ENCODE results near the gene ZBTB17.

ZBTB17 gene

DNA sequence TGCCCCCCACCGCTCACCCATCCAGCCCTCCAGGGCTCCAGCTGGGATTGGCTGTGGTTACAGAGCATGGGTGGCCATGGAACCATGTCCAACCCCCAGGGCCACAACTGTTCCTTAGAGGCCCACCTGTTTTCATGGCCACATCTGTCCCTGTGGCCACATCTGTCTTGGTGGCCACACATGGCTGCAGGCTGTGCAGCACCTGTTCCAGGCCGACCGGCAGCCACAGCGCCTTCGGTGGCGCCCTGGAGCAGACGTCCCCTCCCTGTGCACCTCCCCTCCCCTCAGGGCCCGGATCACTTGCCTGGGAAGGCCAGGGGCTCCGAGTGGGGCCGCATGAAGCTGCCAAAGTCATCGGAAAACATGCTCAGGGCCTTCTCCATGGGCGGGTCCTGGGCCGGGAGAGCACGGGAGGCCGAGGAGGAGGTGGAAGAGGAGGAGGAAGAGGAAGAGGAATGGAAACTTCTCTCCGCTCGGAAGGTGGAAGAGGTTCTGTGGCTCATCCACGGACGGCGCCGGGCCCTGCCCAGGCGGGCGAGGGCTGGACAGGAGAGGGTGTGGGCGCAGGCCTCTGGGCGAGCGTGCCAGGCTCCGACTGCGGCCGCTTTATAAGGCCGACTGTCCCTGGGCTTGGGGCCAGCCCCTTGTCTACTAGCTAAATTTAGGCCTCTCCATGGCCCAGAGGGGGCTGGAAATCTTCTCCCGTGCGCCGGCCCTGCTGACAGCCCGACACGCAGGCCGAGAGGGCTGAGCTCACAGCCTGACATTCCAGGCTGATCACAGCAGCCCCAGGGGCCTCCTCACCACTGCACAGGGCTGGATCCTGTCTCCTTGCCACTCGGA, 41.8 kb upstream of the ZBTB17 start, which contains the start of gene HSPB7:
Gene HSPB7 (minus strand): TSS at position 583 of the 843 bp plus-strand sequence. CDS start 80 bp downstream, at position 503.
- peaks cover 0 to 4% (median 0%) of the 10 kb centered on the region in 5 donors for H3K36me3 ChIP-seq (ENCODE audit: control insufficient read depth in 5 of 5, insufficient read depth in 5 of 5, low read length in 5 of 5)
- peaks cover 0 to 78% (median 67%) of the 10 kb centered on the region in 5 donors for H3K4me1 ChIP-seq (ENCODE audit: control insufficient read depth in 5 of 5, insufficient read depth in 5 of 5, low read length in 5 of 5)
- H3K4me3 ChIP-seq (ENCODE audit: low read depth in 1 of 5, low read length in 5 of 5): peak within 1 kb of the TSS; percentile 53 to 85 (median 55)
- H3K27me3 ChIP-seq (ENCODE audit: control insufficient read depth in 5 of 5, insufficient read depth in 4 of 5, low read length in 5 of 5): peaks cover 0 to 4% (median 0%) of the 10 kb centered on the region in 5 donors
- H3K9ac ChIP-seq (ENCODE audit: low read length in 5 of 5): peak within 1 kb of the TSS; percentile 33 to 78 (median 56)
- H3K9me3 ChIP-seq (ENCODE audit: control insufficient read depth in 5 of 5, low read length in 5 of 5): no peaks in the 10 kb centered on the region
- H3K27ac ChIP-seq (ENCODE audit: low read depth, low read length): peak within 1 kb of the TSS; percentile 93

DNA sequence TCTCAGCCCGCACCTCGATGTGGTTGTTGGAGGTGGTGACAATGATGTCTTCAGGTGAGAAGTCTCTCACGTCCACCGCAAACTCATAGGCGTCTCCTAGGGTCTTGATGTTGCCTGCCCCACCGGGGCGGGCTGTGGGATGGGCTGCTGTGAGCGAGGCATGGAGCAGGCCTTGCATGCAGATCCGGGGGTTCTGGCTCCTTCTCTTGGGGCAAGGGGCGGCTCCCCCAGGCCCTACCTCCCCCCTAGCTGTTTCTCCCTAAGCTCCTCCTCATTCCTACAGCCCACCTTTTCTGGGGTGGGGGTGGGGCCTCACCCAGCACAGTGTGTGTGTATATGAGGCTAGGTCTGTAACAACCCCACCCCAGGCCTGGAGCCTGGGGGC, 41.2 kb upstream of the ZBTB17 start:
- H3K9me3 ChIP-seq (ENCODE audit: control insufficient read depth in 5 of 5, low read length in 5 of 5): no peaks in the 10 kb centered on the region
- peaks cover 0 to 82% (median 67%) of the 10 kb centered on the region in 5 donors for H3K4me1 ChIP-seq (ENCODE audit: control insufficient read depth in 5 of 5, insufficient read depth in 5 of 5, low read length in 5 of 5)
- peak overlapping the region; percentile 53 to 85 (median 55) for H3K4me3 ChIP-seq (ENCODE audit: low read depth in 1 of 5, low read length in 5 of 5)

DNA sequence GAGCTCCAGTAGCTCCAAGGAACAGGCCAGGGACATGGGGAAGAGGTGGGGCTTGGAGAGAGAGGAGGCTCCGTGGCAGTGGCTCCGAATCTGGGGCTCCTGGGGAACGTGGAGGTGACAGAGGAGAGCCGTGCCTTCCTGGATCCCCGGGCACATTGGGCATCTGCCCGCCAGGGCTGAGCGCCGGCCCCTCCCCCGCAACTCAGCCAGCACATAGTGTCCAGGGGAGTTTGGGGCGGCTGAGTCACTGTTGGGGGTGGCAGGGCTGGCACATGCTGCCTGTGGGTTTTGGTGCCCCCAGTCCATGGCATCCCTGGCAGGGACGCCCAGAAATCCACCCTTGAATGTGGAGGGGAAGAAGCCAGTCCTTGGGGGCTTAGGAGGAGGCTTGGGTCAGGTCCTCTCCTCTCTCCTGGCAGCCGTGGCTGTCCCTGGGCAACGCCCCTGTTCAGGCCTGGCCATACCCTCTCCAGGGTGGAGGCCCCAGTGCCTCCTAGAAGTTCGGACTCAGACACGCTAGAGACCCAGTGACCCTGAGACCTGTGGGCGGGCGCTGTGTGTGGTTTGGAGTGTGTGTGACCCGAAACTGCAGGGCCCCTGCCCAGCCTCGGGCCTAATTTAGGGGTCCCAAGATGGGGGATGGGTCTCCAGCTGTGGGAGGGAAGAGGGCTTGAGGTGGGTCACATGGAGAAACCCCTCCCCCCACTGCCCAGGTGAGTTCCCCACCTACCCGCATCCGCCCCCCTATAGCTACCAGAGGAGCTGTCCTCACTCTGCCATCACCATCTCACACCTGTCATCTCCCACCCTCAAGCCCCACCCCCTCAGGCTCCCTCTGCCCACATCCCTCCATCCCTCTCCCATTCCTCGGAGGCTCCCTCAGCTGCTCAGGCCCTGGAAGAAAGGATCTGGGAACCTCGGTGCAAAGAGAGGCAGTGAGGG, 40.3 kb upstream of the ZBTB17 start:
- no peaks in the 10 kb centered on the region for H3K9me3 ChIP-seq (ENCODE audit: control insufficient read depth in 5 of 5, low read length in 5 of 5)
- peak overlapping the region; percentile 53 to 85 (median 55) for H3K4me3 ChIP-seq (ENCODE audit: low read depth in 1 of 5, low read length in 5 of 5)
- H3K4me1 ChIP-seq (ENCODE audit: control insufficient read depth in 5 of 5, insufficient read depth in 5 of 5, low read length in 5 of 5): peaks cover 0 to 83% (median 67%) of the 10 kb centered on the region in 5 donors
- H3K27me3 ChIP-seq (ENCODE audit: control insufficient read depth in 5 of 5, insufficient read depth in 4 of 5, low read length in 5 of 5): peaks cover 0 to 8% (median 0%) of the 10 kb centered on the region in 5 donors
- peak overlapping the region; percentile 93 for H3K27ac ChIP-seq (ENCODE audit: low read depth, low read length)
- H3K9ac ChIP-seq (ENCODE audit: low read length in 5 of 5): peak overlapping the region; percentile 33 to 78 (median 51)
- H3K36me3 ChIP-seq (ENCODE audit: control insufficient read depth in 5 of 5, insufficient read depth in 5 of 5, low read length in 5 of 5): peaks cover 0 to 4% (median 0%) of the 10 kb centered on the region in 5 donors

More for the DNA sequence above, 41.2 kb upstream of the ZBTB17 start:
- Histone ChIP-seq H3K27ac (ENCODE audit: low read depth, low read length) (peak overlapping the region; percentile 93), H3K9ac (ENCODE audit: low read length in 5 of 5) (peak overlapping the region; percentile 33 to 78 (median 56)), H3K27me3 (ENCODE audit: control insufficient read depth in 5 of 5, insufficient read depth in 4 of 5, low read length in 5 of 5) (peaks cover 0 to 8% (median 0%) of the 10 kb centered on the region in 5 donors), H3K36me3 (ENCODE audit: control insufficient read depth in 5 of 5, insufficient read depth in 5 of 5, low read length in 5 of 5) (peaks cover 0 to 4% (median 0%) of the 10 kb centered on the region in 5 donors)

DNA sequence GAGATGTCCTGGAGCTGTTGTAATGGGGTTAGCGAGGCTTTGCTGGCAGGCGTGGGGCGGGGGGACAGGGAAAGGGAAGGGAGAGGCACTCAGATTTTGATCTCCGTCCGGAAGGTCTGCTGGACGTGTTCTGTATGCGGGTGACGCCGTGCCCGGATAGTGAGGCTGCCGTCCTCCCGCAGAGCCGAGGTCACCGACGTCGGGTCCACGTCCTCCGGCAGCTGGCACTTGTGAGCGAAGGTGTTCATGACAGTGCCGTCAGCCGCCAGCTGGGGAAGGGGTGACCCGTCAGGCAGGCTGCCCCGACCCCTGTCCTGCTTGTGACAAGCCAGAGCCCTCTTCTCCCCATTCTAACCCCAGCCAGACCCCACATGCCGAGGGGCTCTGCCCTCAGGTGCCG, 39.6 kb upstream of the ZBTB17 start:
- Histone ChIP-seq H3K4me3 (ENCODE audit: low read depth in 1 of 5, low read length in 5 of 5) (peak overlapping the region in 2 of 5 donors; percentile 65 to 85), H3K9ac (ENCODE audit: low read length in 5 of 5) (peak overlapping the region in 1 of 5 donors; percentile 78), H3K9me3 (ENCODE audit: control insufficient read depth in 5 of 5, low read length in 5 of 5) (no peaks in the 10 kb centered on the region), H3K27me3 (ENCODE audit: control insufficient read depth in 5 of 5, insufficient read depth in 4 of 5, low read length in 5 of 5) (peaks cover 0 to 8% (median 0%) of the 10 kb centered on the region in 5 donors), H3K27ac (ENCODE audit: low read depth, low read length) (peak overlapping the region; percentile 93), H3K4me1 (ENCODE audit: control insufficient read depth in 5 of 5, insufficient read depth in 5 of 5, low read length in 5 of 5) (peaks cover 0 to 83% (median 67%) of the 10 kb centered on the region in 5 donors), H3K36me3 (ENCODE audit: control insufficient read depth in 5 of 5, insufficient read depth in 5 of 5, low read length in 5 of 5) (peaks cover 0 to 4% (median 0%) of the 10 kb centered on the region in 5 donors)

DNA sequence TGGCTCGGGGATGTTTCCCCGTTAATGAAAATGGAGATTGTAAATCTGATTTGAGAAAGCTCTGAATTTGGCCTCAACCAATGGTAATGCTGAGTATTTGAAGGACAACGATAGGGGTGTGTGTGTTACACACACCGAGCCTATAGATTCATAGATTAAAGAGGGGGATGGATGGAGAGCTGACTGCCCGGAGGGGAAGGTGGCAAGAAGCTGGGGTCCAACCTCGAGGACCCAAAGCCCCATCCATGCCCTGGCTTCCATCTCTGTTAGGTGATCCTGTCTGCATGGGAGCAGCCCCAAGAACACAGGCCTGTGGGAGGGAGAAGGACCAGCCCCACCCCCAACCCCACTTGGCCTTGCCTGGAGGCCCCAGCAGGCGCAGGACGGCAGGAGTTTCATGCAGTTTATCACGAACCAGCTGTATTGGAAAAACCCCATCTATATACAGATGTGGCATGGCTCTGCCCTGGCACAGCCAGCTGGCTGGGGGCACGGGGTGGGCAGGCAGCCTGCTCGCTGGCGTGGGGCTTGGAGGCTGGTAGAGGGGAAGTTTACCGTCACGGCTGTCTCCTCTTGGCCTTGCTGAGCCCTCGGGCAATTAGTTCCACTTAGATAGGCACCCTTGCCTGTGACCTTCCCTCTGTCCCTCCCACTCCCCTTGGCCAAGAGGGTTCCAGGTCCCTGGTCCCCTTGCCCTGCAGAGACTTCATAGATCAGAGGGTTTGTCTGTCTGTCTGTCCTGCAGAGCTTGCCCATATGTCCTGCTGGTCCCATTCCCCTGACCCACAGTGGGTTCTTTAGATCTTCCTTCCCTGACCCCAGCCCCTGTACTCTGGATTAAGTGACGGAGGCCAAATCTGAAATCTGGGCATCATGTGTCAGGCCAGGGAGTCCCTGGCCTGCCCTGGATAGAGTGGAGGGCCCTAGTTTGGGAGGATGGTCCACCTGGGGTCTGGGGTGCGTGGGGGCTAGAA, 38.9 kb upstream of the ZBTB17 start:
- H3K27me3 ChIP-seq (ENCODE audit: control insufficient read depth in 5 of 5, insufficient read depth in 4 of 5, low read length in 5 of 5): peaks cover 0 to 8% (median 0%) of the 10 kb centered on the region in 5 donors
- H3K9me3 ChIP-seq (ENCODE audit: control insufficient read depth in 5 of 5, low read length in 5 of 5): no peaks in the 10 kb centered on the region
- H3K4me3 ChIP-seq (ENCODE audit: low read depth in 1 of 5, low read length in 5 of 5): peak overlapping the region in 1 of 5 donors; percentile 65
- peak overlapping the region in 4 of 5 donors; percentile 30 to 78 (median 44) for H3K9ac ChIP-seq (ENCODE audit: low read length in 5 of 5)
- peak overlapping the region; percentile 93 for H3K27ac ChIP-seq (ENCODE audit: low read depth, low read length)
- H3K36me3 ChIP-seq (ENCODE audit: control insufficient read depth in 5 of 5, insufficient read depth in 5 of 5, low read length in 5 of 5): peaks cover 0 to 4% (median 0%) of the 10 kb centered on the region in 5 donors
- H3K4me1 ChIP-seq (ENCODE audit: control insufficient read depth in 5 of 5, insufficient read depth in 5 of 5, low read length in 5 of 5): peaks cover 0 to 77% (median 61%) of the 10 kb centered on the region in 5 donors

DNA sequence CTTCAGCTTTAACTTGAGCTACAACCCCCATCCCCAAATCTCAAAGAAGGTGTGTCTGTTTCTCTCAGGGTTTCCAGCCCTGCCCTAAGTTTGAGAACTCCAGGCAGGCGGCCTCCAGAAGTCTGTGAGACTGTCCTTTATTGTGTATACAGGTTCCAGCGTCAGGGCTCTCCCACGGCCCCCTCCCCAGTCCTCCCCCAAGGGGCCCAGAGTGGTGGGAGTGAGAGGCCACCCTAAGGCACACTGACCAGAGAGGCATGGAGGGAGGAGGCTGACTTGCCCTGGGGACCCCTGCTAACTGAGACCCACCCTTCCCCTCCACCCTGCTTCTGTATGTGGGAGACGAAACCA, 38.0 kb upstream of the ZBTB17 start:
- peaks cover 0 to 4% (median 0%) of the 10 kb centered on the region in 5 donors for H3K36me3 ChIP-seq (ENCODE audit: control insufficient read depth in 5 of 5, insufficient read depth in 5 of 5, low read length in 5 of 5)
- peak overlapping the region; percentile 93 for H3K27ac ChIP-seq (ENCODE audit: low read depth, low read length)
- H3K9me3 ChIP-seq (ENCODE audit: control insufficient read depth in 5 of 5, low read length in 5 of 5): no peaks in the 10 kb centered on the region
- peaks cover 0 to 8% (median 0%) of the 10 kb centered on the region in 5 donors for H3K27me3 ChIP-seq (ENCODE audit: control insufficient read depth in 5 of 5, insufficient read depth in 4 of 5, low read length in 5 of 5)
- H3K9ac ChIP-seq (ENCODE audit: low read length in 5 of 5): peak overlapping the region in 1 of 5 donors; percentile 35
- peaks cover 0 to 69% (median 54%) of the 10 kb centered on the region in 5 donors for H3K4me1 ChIP-seq (ENCODE audit: control insufficient read depth in 5 of 5, insufficient read depth in 5 of 5, low read length in 5 of 5)
- no peak overlapping the region for H3K4me3 ChIP-seq (ENCODE audit: low read depth in 1 of 5, low read length in 5 of 5)

DNA sequence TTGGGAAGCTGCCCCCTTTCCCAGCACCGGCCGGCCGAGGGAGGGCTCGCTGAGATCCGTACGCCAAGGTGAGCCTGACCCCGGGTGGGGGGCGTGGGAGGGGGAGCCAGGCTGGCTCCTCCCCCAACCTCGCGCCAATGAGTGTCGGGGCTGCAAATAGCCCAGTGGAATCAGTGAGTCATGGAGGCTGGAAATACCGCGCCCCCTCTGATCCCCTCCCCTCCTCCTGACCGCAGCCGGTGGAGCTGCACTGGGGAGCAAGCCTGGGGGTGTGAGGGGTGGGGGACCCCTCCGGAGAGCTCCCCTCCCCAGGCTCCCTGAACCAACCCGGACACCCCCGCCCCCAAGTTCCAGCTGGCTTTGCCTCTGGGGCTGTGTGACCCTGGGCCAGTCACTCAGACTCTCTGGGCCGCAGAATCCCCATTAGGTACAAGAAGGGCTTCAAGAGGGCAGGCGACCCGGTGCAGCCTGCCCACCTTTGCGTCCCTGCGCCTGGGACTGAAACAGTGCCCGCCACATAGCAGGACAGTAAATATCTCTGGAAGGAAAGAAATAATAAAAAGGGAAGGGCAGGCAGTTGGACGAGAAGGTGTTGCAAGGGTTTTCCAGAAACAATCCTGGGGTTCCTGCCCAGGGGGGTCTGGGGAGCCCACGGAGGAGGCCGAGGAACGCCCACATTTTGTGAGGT, 37.5 kb upstream of the ZBTB17 start:
- Histone ChIP-seq H3K9ac (ENCODE audit: low read length in 5 of 5) (peak overlapping the region in 2 of 5 donors; percentile 7 to 35), H3K4me1 (ENCODE audit: control insufficient read depth in 5 of 5, insufficient read depth in 5 of 5, low read length in 5 of 5) (peaks cover 0 to 63% (median 49%) of the 10 kb centered on the region in 5 donors), H3K9me3 (ENCODE audit: control insufficient read depth in 5 of 5, low read length in 5 of 5) (no peaks in the 10 kb centered on the region), H3K27me3 (ENCODE audit: control insufficient read depth in 5 of 5, insufficient read depth in 4 of 5, low read length in 5 of 5) (peaks cover 0 to 8% (median 0%) of the 10 kb centered on the region in 5 donors), H3K27ac (ENCODE audit: low read depth, low read length) (peak overlapping the region; percentile 93), H3K4me3 (ENCODE audit: low read depth in 1 of 5, low read length in 5 of 5) (peak overlapping the region in 1 of 5 donors; percentile 45), H3K36me3 (ENCODE audit: control insufficient read depth in 5 of 5, insufficient read depth in 5 of 5, low read length in 5 of 5) (peaks cover 0 to 4% (median 0%) of the 10 kb centered on the region in 5 donors)

DNA sequence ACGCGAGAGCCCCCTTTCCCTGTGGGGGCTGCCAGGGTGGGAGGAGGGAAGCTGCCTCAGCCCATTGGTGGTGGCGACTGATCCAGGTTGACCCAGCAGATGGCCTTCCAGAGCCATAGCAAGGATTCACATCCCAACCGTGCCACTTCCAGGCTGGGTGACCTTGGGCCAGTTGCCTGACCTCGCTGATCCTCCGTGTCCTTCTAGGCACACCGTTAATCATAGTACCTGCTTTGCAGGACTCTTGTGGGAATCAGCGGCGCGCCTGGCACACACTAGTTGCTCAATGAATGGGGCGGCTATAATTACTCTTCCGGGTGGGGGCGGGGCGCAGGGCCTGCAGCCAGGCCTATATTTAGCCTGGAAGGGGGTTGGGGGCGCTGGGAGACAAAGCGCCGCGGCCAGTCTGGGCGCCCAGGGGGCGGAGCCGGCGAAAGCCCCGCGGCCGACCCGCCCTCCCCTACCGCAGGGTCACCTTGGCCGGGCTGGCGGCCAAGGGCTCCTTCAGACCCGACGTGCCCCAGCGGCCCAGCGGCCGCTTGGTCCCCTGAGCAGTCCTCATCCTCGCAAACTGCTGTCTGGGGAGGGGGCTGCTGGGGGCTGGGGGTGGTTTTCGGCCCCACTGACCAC, 36.8 kb upstream of the ZBTB17 start:
- Histone ChIP-seq H3K36me3 (ENCODE audit: control insufficient read depth in 5 of 5, insufficient read depth in 5 of 5, low read length in 5 of 5) (peaks cover 0 to 4% (median 0%) of the 10 kb centered on the region in 5 donors), H3K27me3 (ENCODE audit: control insufficient read depth in 5 of 5, insufficient read depth in 4 of 5, low read length in 5 of 5) (peaks cover 0 to 8% (median 0%) of the 10 kb centered on the region in 5 donors), H3K9ac (ENCODE audit: low read length in 5 of 5) (peak overlapping the region in 1 of 5 donors; percentile 42), H3K4me1 (ENCODE audit: control insufficient read depth in 5 of 5, insufficient read depth in 5 of 5, low read length in 5 of 5) (peaks cover 0 to 57% (median 45%) of the 10 kb centered on the region in 5 donors), H3K4me3 (ENCODE audit: low read depth in 1 of 5, low read length in 5 of 5) (peak overlapping the region in 2 of 5 donors; percentile 39 to 45), H3K9me3 (ENCODE audit: control insufficient read depth in 5 of 5, low read length in 5 of 5) (no peaks in the 10 kb centered on the region), H3K27ac (ENCODE audit: low read depth, low read length) (peak overlapping the region; percentile 93)
